NCI-H526 treated with DMSO at 0.1 percent for 48 hours (cell line): ENCODE data around the gene FAF1.
A peak's percentile ranks its signal among the peaks of the same experiment; 100 is the strongest.

Experiments used
- DNase-seq: peaks from one replicate; lab custom pipeline; 2025; lab: John Stamatoyannopoulos, UW

Gene FAF1

DNA sequence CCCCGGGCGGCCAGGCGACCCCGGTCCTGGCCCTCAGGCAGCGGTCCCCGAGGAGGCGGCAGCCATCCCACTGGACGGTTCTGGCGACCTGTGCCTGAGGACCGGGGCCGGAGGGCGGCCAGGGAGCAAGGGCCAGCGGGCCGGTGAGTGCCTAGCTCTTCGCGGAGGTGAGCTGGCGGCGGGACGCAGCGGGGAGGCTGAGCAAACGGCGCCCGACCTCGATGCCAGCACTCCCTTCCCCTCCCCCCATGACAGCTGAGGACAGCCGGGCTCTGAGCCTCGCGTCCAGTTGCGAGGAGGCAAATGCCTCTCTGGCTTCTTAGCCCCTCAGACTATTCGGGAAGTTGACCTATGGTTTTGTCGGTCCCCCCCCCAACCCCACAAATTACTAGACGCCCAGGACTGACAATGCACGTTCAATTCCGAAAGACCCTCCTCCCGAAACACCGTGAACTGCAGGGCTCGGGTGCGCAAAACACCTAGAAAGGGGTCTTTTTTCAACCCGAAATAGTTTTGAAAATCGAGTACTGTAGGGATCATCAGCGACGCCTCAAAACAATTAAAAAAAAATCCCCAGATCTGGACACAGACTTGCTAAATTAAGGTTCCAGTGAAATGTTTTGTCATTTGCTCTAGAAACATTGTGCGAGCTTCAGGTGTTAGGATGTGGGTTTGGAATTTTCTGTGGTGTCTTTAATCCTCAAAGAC, 18.2 kb upstream of the FAF1 start:
- DNase-seq, result peak; percentile 43

DNA sequence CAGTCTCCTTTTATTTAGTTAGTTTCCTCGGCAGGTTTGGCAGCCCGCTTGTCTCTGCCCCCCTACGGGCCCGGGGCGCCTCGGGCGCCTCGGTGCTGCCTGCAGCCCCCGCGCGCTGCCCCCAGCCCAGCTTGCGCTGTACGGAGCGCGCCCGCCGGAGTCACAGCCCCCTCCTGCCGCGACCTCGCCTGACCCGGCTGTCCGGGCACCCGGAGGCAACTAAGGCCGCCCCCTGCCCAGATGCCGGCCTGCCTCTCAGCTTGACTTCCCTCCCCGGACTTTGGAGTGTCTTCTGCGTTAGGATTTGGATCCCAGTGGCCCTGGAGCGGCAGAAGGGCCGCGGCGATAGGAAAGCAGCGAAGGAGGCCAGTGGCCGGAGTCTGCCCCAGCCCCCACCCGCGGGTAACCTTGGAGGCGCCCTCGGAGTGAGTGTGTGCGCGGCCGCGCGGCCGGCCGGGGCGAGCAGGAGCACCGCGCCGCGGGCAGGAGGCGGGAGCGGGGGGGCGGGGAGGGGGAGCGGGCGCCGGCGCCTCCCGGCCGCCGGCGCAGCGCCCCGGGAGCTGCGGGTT, 17.6 kb upstream of the FAF1 start:
- no peak for DNase-seq

DNA sequence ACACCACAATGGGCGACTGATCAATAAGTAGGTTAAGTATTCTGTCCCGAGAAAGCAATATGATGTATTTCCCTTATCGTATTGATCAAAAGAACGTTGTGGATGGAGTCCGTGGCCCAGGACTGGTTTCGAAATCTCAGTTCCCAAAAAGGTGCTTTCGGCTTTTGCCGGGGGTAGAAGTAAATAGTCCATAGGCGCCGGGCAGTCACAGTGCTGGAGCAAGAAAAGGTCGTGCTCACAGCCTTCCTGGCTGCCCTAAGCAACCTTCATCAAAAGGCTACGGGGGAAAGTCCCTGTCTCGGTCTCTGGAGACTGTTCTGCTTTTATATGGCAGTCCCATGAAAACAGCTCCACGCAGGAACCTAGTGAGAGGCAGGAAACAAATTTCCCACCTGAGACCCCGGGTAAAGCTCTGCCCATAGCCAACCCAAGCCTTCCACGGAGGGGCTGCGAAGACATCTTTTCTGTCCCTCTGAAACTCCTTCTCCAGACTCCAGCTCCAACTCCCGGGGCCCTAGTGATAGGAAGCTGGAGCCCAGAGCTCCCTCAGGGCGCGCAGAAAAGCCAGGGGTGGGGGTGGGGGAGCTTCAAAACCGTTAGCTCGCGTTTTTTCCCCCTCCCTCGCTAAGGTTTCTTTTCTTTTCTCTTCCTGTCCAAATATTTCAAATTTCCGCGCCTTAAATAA, 17.0 kb upstream of the FAF1 start:
- no peak for DNase-seq

DNA sequence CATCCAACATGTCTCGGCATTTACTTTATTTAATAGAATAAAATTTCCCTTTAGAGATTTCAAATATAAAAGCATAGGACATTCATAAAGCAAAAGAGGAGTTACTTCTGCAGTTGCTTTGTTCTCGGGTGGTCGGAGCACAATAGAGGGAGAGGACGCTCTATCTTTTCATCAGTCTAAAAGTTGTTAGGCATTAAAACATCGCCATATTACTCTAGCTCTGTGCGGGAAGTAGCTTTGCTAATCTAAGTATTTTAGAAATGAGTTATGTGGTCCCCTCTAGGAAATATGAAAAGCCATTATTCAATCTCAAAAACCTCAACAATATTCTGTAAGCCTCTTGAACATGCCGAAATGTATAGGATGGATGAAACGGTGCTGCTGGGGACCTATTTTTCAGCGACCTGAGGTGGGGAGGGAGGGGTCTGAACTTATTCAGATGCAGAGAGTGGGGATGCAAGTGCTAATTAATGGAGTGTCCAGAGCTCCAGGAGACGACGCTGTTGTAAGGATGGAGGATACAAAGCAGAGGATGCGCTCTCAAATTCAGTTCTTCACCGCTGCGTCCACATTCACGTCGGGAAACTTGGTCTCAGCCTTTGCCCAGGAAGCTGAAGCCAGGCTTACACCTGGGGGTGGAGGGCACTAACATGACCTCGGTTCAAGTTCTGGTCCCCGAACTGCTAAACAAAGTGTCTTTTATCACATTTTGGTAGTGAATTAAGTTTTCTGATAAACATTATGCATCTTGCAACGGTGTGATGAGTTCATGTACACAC, 16.2 kb upstream of the FAF1 start:
- DNase-seq, result no peak

DNA sequence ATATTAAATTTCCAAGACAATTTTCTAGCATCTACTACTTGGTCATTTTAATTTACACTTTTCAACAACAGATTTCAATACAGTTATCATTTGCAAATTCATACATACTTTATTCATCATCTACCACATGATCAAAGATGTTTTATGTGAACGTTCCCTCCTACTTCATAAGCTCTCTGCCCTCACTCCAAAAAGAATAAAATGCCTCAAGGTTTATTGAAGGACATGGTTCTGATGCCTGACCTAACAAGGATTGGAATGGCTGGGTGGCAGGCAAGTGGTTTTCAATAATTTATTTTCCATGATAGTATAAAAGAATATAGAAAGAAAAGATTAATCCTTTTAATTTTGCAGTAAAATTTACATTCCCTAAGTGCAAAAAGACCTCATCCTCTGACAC, 15.4 kb upstream of the FAF1 start:
- DNase-seq, result no peak

DNA sequence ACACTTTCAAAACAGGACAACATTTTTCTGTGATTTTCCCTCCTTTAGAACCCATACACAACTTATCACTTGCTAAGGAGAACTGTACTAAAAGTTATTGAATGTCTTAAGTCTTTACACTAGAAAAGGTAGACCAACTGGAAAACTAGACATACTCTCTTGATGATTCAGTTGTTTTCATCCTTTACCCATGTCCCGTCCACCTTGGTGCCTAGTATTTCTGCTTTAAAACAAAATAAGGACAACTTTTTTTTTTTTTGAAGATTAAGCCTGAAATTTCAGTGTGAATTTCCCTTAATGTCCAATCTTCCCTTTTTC, 14.5 kb upstream of the FAF1 start:
- no peak for DNase-seq

DNA sequence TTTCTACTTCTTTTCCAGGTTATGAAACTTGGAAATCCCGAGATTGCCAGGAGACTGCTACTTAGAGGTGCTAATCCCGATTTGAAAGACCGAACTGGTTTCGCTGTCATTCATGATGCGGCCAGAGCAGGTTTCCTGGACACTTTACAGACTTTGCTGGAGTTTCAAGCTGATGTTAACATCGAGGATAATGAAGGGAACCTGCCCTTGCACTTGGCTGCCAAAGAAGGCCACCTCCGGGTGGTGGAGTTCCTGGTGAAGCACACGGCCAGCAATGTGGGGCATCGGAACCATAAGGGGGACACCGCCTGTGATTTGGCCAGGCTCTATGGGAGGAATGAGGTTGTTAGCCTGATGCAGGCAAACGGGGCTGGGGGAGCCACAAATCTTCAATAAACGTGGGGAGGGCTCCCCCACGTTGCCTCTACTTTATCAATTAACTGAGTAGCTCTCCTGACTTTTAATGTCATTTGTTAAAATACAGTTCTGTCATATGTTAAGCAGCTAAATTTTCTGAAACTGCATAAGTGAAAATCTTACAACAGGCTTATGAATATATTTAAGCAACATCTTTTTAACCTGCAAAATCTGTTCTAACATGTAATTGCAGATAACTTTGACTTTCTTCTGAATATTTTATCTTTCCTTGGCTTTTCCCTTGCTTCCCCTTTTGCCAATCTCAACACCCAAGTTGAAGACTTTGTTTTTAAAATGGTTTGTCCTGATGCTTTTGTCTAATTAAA, 14.0 kb upstream of the FAF1 start:
- DNase-seq, result no peak

DNA sequence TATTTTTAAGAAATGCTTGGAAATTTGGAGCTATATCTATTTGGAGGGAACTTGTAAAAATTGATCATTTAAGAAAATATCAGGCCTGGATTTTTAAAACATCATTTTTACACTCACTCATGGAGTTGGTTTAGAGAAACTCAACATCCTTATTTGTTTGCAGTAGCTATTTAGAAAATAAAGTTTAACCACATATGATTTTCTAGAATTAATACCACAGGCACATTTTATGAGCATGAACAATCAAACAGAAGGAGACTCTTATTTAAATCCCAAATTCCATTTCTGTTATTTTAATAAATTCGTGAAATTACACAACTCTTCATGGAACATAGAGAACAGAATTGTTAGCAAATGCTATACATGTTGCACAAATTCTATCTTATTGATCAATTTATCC, 13.2 kb upstream of the FAF1 start:
- DNase-seq, result no peak

DNA sequence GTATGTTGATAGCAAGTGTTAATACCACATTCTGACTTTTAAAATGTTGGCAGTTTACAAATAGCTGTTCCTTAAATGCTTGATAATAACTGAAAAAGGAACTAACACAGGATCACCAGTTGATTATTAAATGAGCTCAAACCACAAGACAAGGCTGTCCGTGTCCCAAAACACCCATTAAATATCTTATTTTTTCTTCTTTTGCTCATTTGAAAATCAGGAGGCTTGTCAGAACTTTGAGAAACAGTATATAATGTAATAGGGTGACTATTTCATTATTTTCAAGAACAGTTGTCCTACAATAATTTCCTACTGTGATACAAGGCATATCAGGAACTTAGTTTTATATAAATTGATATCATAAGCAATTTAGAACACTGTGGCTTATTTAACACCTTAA, 12.7 kb upstream of the FAF1 start:
- DNase-seq, result no peak

DNA sequence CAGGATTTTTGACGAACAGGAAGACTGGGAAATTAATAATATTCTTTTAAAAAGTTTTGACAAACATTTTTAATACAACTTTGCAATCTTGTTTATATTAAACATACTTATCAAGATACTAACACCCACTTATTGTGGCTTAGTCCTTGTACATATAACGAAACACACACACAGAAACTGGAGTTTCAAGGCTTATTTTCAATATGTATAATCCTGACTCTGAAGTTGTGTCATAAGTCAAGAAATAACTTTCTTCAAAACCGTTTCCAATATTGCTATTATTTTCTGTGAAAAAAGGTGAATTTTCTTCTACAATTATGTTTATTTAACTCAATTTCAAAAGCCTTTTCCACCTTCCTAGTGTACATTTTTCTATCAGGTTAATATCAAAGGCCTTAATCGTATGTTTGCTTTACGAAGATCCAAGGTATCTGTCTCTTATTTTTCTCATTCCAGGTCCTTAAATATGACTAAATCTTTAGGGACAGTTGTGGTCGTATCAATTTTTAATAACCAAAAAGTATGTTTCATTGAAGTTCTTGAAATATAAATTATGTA, 11.8 kb upstream of the FAF1 start:
- no peak for DNase-seq

DNA sequence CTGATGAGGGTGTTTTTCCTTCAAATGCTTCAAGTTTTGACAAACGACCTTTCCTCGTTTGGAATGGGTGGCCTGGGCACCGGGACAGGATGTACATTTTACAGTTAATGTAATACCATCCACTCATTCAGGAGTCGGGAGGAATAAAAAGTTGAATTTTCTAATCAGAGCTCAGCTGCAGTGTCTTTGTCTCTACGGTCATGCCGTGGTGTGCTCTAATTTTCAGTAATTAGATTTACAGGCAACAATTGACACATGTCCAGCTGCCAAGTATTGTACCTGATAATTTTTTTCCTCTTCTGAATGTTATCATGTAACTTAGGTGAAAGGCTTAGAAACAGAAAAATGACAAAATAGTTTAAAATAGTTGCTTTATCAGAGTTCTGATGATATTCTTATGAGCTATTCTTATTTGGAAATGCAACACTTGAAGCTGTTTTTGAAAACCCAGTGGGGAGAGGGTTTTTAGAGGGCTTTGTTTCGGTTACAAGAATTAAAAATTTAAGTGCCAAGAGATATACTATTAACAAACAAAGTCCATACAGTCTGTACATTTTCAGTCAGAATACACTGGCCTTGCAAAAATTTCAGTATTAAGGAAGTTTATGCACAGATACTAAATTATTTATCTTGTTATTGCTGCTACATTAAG, 11.0 kb upstream of the FAF1 start:
- no peak for DNase-seq

DNA sequence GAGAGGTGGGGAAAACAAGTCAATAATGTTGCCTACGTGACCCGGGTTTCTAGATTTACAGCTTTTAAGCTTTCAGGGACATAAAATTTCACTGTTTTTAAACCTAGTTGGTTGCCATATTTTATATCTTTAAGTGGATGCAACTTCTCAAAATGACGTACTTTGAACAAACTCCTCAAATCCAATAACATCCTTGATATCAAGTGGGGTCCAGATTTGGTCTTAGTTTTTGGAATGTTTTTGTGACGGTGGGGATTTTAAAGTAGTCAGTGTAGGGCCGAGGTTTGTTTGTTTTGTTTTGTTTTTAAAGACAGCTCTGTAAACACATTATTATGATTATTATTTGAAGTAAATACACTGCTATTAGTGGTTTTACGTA, 10.4 kb upstream of the FAF1 start:
- DNase-seq, result no peak

DNA sequence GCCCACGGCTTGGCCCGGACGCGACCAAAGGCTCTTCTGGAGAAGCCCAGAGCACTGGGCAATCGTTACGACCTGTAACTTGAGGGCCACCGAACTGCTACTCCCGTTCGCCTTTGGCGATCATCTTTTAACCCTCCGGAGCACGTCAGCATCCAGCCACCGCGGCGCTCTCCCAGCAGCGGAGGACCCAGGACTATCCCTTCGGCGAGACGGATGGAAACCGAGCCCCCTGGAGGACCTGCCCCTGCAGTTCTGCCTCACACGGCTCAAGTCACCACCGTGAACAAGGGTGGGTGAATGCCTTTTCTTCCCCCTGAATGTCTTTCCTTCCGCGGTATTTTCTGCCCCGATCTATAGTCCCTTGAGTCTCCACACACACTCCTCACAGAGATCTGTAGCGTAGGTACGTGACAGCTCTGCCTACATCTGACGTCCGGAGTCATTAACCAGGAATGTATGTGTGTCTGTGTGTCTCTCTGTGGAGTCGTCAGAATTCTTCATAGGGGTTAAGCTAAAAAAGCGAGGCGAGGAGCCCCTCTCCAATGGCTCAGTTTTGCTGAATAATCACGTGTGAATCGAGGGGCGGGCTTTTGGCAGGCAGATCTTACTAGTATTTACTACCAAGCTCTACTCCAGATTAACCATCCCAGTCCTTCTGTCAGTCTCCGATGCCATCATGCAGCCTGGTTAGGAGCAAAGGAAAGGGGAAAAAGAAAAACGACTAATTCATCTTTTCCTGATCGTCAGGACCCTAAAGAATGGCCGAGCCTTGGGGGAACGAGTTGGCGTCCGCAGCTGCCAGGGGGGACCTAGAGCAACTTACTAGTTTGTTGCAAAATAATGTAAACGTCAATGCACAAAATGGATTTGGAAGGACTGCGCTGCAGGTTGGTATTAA, 9.8 kb upstream of the FAF1 start, which contains the start of gene CDKN2C:
CDKN2C (plus strand) TSS at position 635 of the 898 bp plus-strand sequence; CDS start at position 759, 124 bp downstream.
- peak; percentile 90 for DNase-seq

DNA sequence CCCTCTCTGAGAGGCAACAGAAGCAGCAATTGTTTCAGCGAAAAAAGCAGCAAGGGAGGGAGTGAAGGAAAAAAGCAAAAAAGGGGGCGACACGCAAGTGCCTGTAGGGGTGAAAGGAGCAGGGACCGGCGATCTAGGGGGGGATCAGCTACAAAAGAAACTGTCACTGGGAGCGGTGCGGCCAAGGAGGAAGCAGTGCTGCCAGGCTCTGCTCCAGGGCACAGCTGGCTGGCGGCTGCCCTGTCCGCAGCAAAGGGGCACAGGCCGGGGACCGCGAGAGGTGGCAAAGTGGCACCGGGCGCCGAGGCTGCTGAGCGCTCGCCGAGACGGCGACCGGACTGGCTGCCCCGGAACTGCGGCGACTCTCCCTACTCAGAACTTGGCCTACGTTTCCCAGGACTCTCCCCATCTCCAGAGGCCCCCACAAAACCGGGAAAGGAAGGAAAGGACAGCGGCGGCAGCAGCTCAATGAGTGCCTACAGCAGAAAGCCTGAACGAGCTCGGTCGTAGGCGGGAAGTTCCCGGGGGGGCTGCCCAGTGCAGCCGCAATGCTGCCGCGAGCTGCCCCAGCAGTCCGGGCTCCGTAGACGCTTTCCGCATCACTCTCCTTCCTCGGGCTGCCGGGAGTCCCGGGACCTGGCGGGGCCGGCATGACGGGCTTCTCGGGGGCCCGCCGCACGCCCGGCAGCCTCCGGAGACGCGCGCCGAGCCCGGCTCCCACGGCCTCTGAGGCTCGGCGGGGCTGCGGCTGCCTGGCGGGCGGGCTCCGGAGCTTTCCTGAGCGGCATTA, 8.9 kb upstream of the FAF1 start:
- peak; percentile 61 for DNase-seq

DNA sequence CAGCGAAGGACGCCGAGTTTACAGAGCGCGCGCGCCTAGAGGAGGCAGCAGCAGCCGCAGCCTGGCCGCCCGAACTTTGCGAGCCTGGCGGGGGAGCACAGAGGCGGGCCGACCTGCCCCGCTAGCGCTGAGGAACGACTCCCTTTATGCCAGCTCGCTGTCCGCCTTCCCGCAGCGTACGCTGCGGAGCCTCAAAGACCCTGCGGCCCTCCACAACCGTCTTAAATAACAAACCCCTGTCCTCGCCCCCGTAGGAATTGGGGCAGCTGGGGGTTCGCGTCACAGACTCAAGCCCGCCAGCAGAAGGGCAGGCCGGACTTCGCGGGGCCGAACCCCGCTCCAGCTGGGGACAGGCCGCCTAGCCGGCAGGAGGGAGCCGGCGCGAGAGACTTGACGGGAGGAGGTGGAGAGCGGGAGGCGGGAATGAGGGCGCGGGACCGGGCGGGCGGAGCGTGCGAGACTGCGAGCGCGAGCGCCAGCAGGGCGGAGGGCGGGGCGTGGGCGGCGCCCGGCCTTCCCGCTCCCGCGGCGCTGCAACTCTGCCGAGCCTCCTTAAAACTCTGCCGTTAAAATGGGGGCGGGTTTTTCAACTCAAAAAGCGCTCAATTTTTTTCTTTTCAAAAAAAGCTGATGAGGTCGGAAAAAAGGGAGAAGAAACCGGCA, 8.2 kb upstream of the FAF1 start:
- DNase-seq, result peak; percentile 91

DNA sequence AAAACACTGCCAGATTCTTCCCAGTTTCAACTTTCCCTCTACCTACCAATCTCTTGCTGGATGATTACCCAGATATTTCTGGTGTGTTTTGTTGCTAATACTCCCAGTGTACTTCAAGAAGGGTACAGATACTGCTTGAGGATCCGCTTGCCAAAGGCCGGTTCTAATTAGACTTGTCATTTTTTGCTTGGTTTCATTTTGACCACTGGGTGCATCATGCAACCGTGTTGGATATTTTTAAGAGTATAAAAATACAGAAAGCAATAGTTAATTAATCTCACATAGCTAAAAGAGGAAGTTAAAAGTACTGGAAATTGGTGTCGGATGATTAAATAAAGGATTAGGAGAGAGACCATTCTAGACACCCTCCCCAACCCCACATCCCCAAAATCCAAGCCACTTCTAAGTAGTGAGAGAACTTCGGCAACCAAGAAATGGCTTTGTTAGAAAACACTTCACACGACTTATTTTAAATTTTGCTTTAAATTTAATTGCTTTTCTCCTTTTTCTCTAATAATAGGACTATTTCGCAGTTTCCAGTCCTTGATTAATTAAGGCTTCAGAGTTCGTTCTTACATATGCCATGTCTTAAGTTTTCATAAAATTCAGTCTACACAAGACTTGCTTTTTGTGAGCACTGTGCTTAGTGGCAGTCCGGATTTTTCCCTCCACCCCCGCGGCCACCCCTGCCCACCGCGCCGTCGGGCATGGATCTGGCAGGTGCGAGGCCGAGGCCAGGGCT, 7.5 kb upstream of the FAF1 start:
- no peak for DNase-seq

DNA sequence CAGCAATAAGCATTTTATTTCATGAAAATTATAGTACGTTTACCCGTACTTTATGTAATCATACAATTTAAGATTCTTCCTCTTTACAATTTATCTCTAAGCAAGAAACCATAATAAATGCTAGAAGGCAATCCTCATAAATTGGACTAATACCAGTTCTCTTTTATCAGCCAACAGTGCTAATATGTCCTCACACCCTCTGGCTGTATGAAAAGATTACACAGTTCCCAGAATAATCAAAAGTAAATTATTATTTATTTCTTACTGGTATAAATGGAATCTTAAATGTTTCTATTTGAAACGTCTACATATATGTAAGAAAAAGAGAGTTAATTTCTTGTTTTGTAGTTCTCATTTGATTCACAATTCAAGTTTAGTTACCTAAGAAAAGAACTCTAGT, 6.9 kb upstream of the FAF1 start:
- DNase-seq, result no peak

DNA sequence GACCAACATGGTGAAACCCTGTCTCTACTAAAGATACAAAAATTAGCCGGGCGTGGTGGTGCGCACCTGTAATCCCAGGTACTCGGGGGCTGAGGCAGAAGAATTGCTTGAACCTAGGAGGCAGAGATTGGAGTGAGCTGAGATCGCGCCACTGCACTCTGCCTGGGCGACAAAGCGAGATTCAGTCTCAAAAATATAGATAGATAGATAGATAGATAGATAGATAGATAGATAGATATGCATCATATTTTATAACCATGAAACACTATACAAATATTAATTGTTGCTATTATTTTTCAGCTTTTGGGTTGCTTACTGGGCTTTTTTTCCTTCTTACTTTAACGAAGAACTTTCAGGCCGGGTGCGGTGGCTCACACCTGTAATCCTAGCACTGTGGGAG, 4.8 kb upstream of the FAF1 start:
- no peak for DNase-seq
